Measurements from ENCODE around the gene TRPM1. TPM values are rescaled to one million over a fixed set of nuclear protein-coding genes. Genes with fewer than 3 reads are reported as not detected.

Gene TRPM1
- total RNA-seq, 2 experiments from 2014 or later, result not detected

DNA sequence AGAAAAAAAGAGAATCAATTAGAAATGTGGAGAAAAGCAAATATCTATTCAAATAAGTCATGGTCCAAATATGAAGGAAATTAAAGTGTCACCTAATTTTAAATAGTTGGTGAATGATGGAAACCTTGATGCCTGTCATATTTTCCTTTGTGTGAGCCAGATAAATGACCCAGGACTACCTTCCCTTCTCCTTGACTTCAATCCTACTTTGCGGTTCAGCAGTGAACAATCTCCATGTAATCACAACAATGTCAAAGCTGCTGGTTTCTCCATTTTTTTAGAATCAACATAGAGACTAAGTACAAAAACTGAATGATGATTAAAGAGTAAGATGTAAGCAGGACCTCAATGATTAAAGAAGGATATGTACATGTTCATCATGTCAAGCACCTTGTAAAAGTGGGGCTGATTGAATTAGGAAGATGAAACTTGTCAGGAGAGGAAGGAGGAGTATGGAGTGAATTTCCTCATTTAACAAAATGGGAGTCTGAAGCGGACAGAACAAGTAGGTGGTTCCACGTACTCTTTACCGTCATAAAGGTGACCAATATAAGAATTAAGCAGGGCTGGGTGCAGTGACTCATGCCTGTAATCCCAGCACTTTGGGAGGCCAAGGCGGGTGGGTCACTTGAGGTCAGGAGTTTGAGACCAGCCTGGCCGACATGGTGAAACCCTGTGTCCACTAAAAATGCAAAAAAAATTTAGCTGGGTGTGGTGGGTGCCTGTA, 43.1 kb downstream of the TRPM1 start:
- POLR2A ChIA-PET, result no interaction called here
- CTCF ChIA-PET, result no interaction called here

DNA sequence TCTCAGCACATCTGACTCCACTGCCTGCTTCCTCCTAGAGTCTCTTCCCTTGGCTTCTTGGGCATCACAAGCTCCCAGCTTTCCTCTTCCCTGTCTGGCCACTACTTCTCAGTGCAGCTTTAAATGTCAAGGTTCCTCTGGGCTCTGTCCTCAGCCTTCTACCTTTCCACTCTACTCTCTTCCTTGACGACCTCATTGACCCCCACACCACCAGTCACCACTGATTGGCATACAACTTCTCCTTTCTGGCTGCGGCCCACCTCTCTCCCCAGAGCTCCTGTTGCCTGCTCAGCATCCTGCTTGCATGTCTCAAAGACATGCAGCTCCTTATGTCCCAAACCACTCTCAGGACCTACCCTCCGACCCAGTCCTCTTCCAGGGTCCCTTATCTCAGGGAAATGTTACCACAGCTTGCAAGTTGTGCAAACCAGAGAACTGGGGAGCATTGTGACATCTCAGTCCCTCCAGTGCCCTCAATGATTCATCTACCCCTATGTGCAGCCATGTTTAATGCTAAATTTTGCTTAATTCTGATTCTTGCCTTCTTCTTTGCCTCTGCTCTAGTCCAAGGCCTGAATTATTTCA, 49.9 kb downstream of the TRPM1 start:
- ChIA-PET CTCF (no interaction called here), POLR2A (no interaction called here)

DNA sequence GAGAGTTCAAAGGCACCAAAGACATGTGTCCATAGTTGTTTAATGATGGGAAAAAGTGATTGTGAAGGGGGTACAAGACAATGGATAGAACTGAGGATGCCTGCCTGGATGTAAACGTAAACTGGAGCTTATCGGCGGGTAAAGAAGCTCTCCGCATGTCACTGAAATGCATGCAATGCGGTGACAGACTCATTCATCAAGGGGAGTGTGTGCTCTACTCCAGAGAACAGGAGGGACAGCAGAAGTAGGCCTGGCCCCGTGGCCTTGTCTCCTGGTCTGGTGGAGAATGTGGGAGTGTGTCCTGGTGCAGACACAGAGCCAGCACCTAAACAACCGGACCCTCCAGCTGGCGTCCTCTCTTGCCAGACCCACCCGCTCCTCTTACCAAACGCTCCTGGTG, 50.6 kb downstream of the TRPM1 start:
- CTCF ChIA-PET, result no interaction called here
- POLR2A ChIA-PET, result no interaction called here

DNA sequence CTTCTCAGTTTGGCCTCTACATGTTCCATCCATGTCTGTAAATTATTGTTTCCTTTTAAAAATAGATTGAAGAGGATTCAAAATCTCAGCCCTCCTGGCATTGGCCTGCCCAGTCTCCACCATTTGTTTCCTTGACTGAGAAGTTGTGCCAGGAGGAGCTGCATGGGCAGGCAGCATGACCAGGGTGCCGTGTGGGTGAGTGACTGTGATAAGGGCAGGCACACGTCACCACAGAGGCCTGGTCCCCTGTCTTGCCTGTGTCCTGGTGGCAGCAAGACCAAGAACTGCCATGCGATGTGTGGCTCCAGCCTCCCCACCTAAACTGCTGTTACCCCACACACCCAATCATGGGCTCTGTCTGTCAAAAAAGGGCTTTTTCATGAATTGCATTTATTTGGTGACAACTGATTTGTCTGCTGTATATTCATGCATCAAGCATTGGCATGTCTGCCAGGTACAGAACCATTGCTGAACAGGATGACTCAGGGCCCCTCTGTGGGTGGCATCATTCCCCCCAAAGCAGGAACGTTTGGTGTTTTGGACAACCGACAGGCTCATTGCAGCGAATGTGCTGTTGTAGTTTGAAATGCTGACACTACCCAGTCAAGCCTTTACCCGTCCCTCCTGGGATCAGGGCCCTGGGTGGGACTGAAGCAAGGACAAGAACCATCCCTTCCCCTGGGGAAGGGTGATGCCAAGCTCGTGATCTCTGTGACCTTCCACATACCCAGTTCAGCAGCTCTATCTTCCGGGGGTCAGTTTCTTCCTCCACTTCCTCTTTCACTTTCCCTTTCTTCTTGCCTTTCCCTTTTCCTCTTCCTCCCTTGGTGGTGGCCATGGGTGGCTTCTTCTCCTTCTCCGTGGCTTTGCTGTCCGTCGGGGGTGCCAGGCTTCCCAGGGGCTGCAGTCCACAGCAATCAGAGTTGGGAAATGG, 51.6 kb downstream of the TRPM1 start:
- ChIA-PET POLR2A (no interaction called here), CTCF (no interaction called here)

DNA sequence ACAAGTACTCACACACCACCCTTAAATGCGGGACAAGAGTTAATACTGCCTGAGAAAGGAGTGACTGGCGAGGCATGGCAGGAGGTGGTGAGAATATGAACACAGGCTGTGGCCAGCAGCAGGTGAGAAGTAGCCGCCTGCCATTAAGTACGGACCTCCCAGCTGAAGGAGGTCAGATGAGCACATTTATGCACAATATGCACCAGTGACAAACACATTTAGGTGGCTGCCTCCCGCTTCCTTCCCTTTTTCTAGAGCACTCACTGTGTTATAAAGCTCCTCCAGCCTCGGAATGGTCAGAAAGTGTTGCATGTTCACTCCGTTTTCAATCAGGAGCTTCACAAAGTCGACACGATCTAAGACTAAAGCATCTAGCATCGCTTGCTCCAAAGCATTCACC, 52.4 kb downstream of the TRPM1 start:
- POLR2A ChIA-PET, result no interaction called here
- CTCF ChIA-PET, result no interaction called here

DNA sequence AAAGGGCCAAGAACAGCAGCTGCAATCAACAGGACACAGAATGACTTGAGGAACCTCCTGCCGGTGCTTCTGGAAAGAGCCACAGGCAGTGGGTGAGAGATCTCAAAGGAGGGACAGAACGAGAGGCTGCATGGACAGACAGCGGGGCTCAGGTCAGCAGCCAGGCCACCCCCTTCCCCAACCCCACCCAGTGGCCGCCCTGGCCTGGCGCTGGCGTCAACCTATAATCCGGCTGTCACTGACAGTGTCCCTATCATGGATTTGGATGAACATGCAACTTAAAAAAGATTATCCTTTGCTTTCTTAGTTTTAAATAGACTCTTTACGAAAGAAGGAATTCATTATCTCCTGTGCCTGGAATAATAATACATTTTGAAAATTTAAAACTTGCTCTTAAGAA, 54.1 kb downstream of the TRPM1 start:
- ChIA-PET POLR2A (no interaction called here), CTCF (no interaction called here)

DNA sequence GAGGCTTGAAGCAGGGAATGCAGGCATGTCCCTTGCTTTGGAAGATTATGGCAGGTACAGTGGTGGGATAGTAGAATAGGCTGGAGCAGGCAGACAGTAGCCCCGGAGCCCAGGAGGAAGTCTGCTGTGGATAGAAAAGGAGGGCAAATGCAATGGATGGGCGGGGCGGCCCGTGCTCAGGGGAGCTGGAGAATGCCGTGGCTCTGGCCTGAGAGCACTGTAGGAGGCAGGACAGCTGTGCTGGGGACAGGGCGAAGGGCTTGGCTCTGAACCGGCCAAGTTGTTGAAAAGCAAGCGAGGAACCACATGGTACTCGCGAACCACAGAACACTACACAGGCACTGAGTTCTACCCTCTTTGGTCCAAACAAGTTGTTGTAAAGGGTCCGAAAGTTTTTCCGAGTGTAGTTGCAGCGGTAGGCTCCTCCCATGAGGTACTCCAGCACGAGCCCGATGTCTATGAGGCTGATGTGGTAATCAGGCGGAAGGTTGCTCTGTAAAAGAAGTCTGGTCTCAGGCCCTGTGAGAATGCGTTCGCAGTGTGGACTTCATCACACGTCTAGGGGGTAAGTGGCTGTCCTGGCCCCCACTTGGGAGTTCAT, 54.7 kb downstream of the TRPM1 start:
- ChIA-PET POLR2A (no interaction called here), CTCF (no interaction called here)

DNA sequence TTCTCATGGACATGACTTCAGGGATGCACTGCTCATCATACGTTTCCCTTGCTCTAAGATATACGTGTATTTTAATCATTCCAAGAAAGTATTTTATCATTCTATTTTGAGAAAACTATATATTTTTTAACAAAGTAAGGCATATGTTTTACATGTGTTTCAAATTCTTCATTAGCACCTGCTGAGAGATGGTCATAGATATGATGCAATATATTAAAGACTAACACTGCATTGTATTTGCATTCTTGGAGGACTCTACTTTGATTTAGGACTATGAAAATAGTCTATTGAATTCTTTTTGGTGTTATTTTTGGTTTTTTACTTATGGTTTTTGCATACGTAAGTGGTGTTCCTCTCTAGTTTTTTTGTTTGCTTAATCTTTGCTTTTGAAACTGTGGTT, 55.9 kb downstream of the TRPM1 start:
- ChIA-PET CTCF (no interaction called here), POLR2A (no interaction called here)

DNA sequence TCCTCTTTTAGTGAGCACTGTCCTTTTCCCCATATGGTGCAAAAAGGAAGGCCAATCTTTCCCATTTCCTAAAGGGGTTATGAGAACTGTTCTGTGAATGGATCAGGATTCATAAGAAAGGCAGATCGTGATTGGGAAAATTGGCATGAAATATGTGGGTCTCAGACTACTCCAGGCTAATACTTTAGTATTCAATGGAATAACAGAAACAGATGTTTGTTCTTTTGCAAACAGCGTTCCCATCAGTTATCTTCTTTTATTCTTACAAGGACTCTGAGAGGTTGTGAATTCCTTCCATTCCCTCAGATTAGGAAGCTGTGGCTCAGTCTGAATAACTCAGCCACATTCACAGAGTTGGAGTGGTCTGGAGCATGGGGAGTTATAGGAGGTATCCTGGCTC, 58.8 kb downstream of the TRPM1 start:
- ChIA-PET POLR2A (no interaction called here), CTCF (no interaction called here)

DNA sequence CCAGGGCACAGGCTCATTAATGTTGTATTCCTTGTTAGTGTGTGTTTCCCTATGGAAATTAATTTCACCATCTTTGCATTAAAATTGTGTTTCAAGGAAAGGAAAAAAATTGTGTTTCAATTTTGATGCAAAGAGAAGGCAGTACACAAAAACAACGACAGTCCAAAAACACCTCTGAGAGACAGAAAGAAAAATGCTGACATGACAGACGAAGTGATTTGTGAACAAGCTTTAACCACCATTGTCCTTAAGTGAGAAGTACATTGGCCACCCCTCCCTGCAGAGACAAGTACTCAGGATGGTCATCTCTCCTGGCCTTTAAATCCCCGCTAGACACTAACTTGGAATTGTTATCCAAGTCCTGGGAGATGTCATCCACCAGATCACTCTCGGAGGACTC, 59.9 kb downstream of the TRPM1 start:
- ChIA-PET CTCF (no interaction called here), POLR2A (no interaction called here)

DNA sequence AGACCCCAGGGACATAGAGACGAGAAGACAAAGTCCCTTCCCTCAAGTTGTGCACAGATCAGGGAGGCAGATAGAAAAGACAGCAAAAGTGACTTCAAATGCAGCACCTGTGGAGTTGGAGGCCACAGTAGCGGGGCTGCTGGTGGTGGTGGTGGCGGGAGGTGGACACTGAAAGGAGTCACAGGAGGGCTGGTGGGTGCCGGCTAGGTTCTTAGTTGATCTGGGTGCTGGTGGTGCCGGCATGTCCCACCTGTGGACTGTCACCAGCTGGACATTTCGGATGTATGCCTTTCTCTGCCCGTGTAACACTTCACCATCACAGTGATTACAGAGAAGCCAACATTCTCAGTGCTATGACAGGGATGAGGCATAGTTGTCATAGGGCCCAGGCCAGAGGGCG, 60.9 kb downstream of the TRPM1 start:
- ChIA-PET POLR2A (no interaction called here), CTCF (no interaction called here)

DNA sequence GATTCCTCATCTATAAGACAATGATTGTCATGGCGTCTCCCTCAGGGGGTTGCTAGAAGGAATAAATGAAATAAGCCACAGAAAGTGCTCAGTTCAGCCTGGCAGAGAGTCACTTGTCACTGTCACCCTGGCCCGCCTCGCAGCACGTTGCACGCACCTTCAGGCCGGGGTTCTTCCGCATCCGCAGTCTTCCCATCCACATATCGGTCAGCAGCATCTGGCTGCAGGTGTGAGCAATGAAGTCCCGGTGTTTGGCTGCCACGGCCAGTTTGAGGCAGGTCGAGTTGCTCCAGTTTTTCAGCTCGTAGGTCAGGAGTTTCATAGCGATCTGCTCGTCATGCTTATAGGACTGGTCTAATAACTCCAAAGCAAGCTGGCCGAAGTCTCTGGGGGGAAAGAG, 61.6 kb downstream of the TRPM1 start:
- ChIA-PET POLR2A (no interaction called here), CTCF (no interaction called here)

DNA sequence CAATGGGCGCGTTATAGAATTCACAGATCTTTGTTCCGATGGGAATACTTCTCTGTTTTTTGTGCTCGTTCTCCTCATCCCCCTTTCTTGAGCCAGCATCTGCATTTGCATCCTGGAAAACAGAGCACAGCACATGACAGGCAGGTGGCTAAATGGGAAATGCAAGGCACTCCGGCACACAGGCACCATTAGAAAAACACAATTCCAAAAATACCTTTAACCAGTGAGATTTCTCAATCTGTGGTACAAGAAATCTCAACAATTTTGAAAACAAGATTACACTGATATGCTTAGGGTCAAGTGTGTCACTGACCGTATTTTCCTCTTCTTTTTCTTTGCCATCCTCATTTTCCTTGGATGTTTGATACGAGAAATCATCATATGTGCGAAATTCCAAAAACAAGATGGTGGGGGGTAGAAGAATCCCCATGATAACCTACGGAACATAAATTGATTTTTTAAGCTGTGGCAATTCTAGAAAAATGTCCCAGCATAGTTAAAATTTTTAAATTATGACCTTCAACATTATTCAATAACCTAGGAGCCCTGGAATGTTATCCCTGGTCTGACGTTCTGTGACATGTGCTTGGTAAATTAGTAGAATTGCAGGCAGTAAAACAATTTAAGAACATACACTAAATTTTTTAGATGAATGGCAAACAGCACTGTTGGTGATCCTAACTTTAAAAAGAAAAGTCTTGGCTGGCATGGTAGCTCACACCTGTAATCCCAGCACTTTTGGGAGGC, 63.6 kb downstream of the TRPM1 start:
- ChIA-PET CTCF (no interaction called here), POLR2A (no interaction called here)

DNA sequence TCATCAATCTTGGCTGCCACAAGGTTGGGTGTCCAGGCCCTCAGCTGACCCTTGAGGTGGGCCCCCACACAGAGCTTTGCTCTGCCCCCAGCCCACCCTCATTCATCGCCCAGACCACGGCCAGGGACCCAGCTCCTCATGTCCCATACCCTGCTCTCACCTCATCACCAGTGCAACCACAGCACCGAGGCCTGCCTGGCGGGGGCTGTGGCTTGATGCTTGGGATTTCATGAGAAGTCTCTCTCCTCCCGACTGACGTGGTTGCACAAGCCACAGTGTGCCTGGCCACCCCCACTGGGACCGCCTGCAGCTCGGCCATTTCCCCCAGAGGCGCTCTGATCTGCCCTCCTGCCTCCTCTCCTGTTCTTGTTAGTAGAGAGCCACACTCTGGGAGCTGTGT, 64.7 kb downstream of the TRPM1 start:
- ChIA-PET CTCF (no interaction called here), POLR2A (no interaction called here)

DNA sequence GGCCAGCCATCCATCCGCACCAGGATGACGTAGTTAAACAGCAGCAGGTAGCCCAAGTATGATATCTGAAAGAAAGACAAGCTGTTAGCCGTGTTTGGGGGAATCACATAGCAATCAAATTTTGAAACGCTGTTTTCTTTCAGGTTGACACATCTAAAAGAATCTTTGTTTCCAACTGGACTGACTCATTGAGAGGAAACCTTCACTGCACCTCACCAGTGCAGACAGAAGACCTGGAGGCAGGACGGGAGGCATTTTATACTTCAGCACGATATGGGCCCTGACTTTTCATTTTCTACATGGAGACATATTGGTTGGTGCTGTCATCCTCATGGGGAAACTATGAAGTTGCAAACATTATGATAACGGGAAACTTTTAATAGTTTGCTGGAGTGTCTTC, 65.9 kb downstream of the TRPM1 start:
- POLR2A ChIA-PET, result no interaction called here
- CTCF ChIA-PET, result no interaction called here

DNA sequence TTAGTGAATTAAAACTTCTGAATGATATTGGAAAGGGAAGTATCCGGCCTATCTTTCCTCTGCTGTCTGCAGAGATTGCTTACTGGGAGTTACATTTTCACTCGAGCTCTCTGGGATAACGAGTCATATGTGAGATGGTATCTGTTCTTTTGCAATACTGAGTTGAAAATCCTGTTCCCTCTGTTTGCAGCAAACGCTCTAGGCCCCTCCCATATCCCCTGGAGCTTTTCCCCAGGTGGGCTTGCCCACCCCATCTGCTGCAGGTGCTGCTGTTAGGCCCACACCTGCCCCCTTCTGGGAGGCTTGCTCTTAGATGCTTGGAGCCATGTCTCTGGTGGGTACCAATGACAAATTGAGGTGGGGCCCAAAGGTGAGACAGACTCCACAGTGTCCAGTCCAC, 67.4 kb downstream of the TRPM1 start:
- ChIA-PET CTCF (no interaction called here), POLR2A (no interaction called here)

DNA sequence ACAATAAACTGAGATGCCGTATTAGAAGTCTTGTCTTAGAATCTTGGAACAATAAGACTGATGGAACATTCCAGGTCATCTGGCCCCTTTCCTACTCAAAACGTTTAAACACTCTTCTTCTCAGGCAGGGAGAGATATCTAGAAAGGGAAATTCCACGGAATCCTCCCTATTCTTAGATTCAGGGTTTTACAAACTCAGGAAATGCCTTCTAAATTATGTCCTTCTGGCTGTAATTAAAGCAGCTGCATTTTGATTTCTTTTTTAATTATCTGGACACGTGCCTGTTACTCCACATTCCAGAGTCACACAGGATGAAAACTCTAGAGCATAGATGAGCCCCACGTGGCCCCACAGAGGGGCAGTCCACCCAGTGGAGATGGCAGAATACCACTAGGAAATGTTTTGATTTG, 68.6 kb downstream of the TRPM1 start:
- ChIA-PET POLR2A (no interaction called here), CTCF (no interaction called here)

DNA sequence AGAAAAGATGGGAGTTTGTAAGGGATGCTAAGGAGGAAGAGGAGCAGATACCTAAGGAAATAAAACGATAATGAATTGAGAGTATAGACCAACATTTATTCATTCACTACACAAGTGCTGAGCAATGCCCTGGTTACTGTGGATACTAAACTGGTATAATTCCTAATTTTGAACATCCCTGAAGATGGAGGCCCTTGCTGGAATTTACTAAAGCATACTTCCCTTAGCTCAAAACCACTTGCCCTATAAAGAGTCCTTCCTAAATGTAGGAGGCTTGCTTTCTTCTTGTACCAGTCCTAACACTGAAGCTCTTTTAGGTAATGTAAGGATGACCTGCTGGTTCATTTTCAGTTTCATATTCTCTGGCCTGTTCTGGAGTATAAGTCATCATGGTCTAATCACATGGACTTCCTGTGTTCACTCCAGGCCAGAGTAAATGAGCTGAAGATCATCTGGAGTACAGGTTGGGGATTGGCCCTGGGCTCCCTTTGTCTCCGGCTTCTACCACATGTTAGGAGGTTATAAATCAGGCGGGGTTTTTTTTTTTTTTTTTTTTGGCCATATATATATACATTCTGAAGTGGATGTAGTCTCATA, 70.0 kb downstream of the TRPM1 start:
- POLR2A ChIA-PET, result no interaction called here
- CTCF ChIA-PET, result interaction anchor here (0.7 kb wide), 1 partner anchor 17 kb away, joined by 3 read pairs; no protein-coding TSS in a partner anchor

DNA sequence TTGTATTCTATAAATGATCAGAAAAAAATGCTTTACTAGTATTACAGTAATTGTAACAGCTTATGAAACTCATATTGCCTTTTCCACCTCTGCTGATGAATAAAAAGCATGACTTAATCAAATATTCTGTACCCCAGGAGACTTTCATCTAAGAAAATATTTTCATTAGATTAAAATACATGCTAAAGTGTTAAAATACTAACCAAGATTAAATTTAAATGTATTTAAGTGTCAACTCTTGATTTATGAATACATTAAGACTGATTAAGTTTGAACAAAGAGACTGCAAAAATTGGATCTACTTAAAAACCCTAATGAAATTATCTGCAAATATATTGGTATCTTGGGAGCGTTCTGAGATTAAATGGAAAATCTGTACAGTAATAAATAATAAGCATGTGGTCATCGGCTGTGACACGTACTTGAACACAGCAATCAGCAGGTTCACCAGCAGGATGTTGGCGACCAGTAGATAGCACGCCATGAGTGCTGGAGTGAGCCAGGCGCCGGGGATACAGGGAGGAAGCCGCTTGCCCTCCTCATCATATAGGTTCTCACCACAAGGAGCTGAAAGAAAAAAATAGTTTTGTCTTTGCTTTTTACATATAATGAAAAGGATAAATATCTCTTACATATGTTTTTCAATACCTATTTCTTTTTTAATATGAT, 73.5 kb downstream of the TRPM1 start:
- POLR2A ChIA-PET, result no interaction called here
- CTCF ChIA-PET, result no interaction called here
